KMS-11 (cell line): ENCODE data around the gene SCD.
A peak's percentile ranks its signal among the peaks of the same experiment; 100 is the strongest.

Source experiments
- H2AFZ ChIP-seq: fragments of 200-600 bp; sonication (generic); 2 replicates; pipeline ENCODE4 v1.6.1; 2016; ENCODE audit warnings: antibody characterized with exemption, mixed run types, low read depth
- H3K27ac ChIP-seq: fragments of 200-600 bp; sonication (generic); 2 replicates; pipeline ENCODE4 v1.6.1; 2016; ENCODE audit warnings: mild to moderate bottlenecking, mixed run types
- H3K27me3 ChIP-seq: fragments of 200-600 bp; sonication (generic); 2 replicates; pipeline ENCODE4 v1.6.1; 2017; ENCODE audit warnings: mild to moderate bottlenecking, low read depth, mixed run types, moderate library complexity; ENCODE audit not compliant: insufficient read depth
- H3K36me3 ChIP-seq: fragments of 200-600 bp; sonication (generic); 2 replicates; pipeline ENCODE4 v1.6.1; 2017; ENCODE audit warnings: mild to moderate bottlenecking, mixed run types; ENCODE audit not compliant: insufficient read depth
- H3K4me1 ChIP-seq: fragments of 200-600 bp; sonication (generic); 2 replicates; pipeline ENCODE4 v1.6.1; 2016; ENCODE audit warnings: mild to moderate bottlenecking, low read depth, mixed run types; ENCODE audit not compliant: poor library complexity, severe bottlenecking
- H3K4me2 ChIP-seq: fragments of 200-600 bp; sonication (generic); 2 replicates; pipeline ENCODE4 v1.7.0; 2016; ENCODE audit warnings: mild to moderate bottlenecking, mixed run types
- H3K4me3 ChIP-seq: fragments of 200-600 bp; sonication (generic); IDR thresholded peaks from 2 replicates; pipeline ENCODE4 v1.6.1; 2017; ENCODE audit warnings: low read depth, low read length, mixed read lengths; ENCODE audit not compliant: insufficient read depth
- H3K79me2 ChIP-seq: fragments of 200-600 bp; sonication (generic); 2 replicates; pipeline ENCODE4 v1.6.1; 2016; ENCODE audit warnings: low read depth, mixed run types; ENCODE audit not compliant: insufficient read depth
- H3K9ac ChIP-seq: fragments of 200-600 bp; sonication (generic); 2 replicates; pipeline ENCODE4 v1.6.1; 2016; ENCODE audit warnings: mild to moderate bottlenecking, mixed run types
- H4K20me1 ChIP-seq: fragments of 200-600 bp; sonication (generic); 2 replicates; pipeline ENCODE4 v1.6.1; 2016; ENCODE audit warnings: mild to moderate bottlenecking, mixed run types; ENCODE audit not compliant: insufficient read depth
- CTCF ChIP-seq: fragments of 200-600 bp; sonication (generic); conservative IDR thresholded peaks from 2 replicates; pipeline ENCODE4 v1.6.1; 2017; ENCODE audit warnings: low read depth, mild to moderate bottlenecking, antibody characterized with exemption, low read length, moderate library complexity, mixed read lengths

SCD gene

DNA sequence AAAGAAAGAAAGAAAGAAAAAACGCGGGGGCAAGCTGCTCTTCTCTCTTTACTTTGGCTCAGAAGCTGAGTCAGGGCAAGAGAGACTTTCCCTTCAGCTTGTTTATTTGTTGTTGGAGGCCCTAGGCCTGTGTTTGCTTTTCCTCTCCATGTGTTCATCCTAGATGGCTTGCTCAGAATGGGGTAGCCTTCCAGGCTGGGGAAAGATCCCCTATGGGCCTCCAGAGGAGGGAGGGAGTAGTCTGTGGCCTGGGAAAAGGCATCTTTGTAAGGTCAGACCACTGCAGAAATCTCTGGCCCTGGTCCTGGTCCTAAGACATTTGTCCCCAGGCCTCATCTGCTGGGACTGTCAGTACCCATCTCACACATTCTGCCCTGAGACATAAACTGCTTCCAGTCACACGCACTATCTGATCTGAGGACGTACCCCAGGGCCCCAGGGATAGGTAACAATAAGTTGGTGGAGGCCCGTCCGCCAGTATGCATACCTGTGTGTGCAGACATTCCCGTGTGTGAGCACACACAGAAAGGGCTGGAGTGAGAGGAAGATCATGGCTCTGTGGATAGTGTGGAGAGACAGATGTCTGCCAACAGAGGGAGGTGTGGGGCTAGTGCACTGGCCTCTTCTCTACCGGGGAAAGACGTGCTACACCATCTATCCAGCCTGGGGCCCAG lies 4.9 kb upstream of the SCD start:
- no peak overlapping the region for H3K4me2 ChIP-seq
- no peaks in the 10 kb centered on the region for H3K27me3 ChIP-seq
- no peak overlapping the region for H3K4me3 ChIP-seq
- H3K27ac ChIP-seq, result no peak overlapping the region
- H3K79me2 ChIP-seq, result peaks cover 1% of the 10 kb centered on the region; the same call in 1 of the 2 replicates
- peaks cover 23% of the 10 kb centered on the region for H3K4me1 ChIP-seq
- no peaks in the 10 kb centered on the region for H4K20me1 ChIP-seq
- no peak overlapping the region for H2AFZ ChIP-seq
- no peaks in the 10 kb centered on the region for H3K36me3 ChIP-seq
- no peak overlapping the region for H3K9ac ChIP-seq
- TF ChIP-seq CTCF, result peak; percentile 57

- Histone ChIP-seq H3K4me1 (peaks cover 23% of the 10 kb centered on the region), H2AFZ (no peak overlapping the region), H3K79me2 (peaks cover 7% of the 10 kb centered on the region), H3K27me3 (no peaks in the 10 kb centered on the region), H3K9ac (no peak overlapping the region), H4K20me1 (no peaks in the 10 kb centered on the region), H3K4me2 (no peak overlapping the region), H3K27ac (no peak overlapping the region), H3K36me3 (no peaks in the 10 kb centered on the region), H3K4me3 (no peak overlapping the region)
- peak; percentile 31 for TF ChIP-seq CTCF
Measured at GRCh38 chr10:100342627-100342972, 4.4 kb upstream of the SCD start.

GRCh38 chr10:100344241-100344788 lies 2.7 kb upstream of the SCD start:
- no peaks in the 10 kb centered on the region for H3K36me3 ChIP-seq

DNA sequence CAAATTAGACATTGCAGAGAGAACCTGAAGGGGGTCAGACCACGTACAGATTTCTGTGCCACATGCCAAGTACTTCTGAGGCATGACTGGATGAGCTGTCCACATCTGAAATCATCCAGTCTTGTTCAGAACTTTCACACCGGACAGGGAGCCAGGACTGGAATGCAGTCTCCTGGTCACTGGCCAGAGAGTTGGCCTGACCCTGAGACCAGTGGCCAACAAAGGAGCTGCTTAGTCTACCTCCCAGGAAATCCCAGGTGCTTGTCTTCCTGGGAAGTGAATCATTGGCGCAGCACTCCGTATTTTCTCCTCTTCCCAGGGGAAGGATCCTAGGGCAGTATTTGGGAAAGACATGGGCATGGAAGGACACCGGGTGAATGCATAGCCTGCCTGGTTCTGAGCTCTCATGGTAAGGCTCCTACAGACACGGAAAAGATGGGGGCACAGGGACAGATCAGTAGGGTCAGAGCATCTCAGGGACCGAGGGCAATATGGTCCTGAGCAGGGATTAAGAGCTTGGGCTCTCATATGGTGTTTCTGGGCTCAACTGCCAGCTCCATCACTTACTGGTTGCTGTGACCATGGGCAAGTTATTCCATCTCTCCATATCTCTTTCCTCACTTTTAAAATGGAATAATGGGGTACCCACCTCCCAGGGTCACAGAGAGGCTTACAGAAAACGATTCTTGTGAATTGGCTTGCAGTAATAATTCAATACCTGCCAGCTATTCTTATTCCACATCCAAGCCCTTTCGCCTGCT lies 1.3 kb upstream of the SCD start:
- Histone ChIP-seq H3K36me3 (0 out of 2 replicates have a peak, but pooled peaks cover 7% of the 10 kb centered on the region), H3K27me3 (no peaks in the 10 kb centered on the region), H3K4me1 (peaks cover 38% of the 10 kb centered on the region), H3K9ac (peak overlapping the region; percentile 71; the same call in 1 of the 2 replicates), H3K4me2 (peak overlapping the region; percentile 91), H3K4me3 (no peak overlapping the region), H3K79me2 (peaks cover 38% of the 10 kb centered on the region), H3K27ac (no peak overlapping the region), H2AFZ (peak overlapping the region; percentile 66), H4K20me1 (peaks cover 7% of the 10 kb centered on the region; the same call in 1 of the 2 replicates)
- TF ChIP-seq CTCF, result no peak

More at GRCh38 chr10:100344241-100344788, 2.7 kb upstream of the SCD start:
- no peak for TF ChIP-seq CTCF
- Histone ChIP-seq H3K9ac (no peak overlapping the region), H3K4me3 (no peak overlapping the region), H3K4me2 (no peak overlapping the region), H2AFZ (no peak overlapping the region), H3K27ac (no peak overlapping the region), H4K20me1 (no peaks in the 10 kb centered on the region), H3K79me2 (peaks cover 24% of the 10 kb centered on the region), H3K27me3 (no peaks in the 10 kb centered on the region), H3K4me1 (peaks cover 24% of the 10 kb centered on the region)
